IPS-NIHi7 (cell line): ENCODE data around the gene PPP1CA.
"Not testable (repeated sequence)": the region's sequence is repeated elsewhere in the genome, so short reads cannot be mapped to it uniquely, and the experiment has no call there.

Experiments
- DNase-seq: peaks from one replicate; pipeline ENCODE4 v3.0.0; 2012; ENCODE audit warnings: mixed read lengths; ENCODE audit errors: extremely low spot score

PPP1CA gene

GRCh38 chr11:67403085-67403484, 1.4 kb upstream of the PPP1CA start:
- not testable (repeated sequence) for DNase-seq

GRCh38 chr11:67402192-67402839, 658 bp upstream of the PPP1CA start:
- not testable (repeated sequence) for DNase-seq

- no peak for DNase-seq
Measured at GRCh38 chr11:67400942-67401494, 640 bp downstream of the PPP1CA start.

- DNase-seq = no peak
Measured at GRCh38 chr11:67400251-67400941, 1.3 kb downstream of the PPP1CA start.

- no peak for DNase-seq
Measured at GRCh38 chr11:67398661-67399563, 2.7 kb downstream of the PPP1CA start.

- DNase-seq = no peak
Measured at GRCh38 chr11:67397986-67398660, 3.5 kb downstream of the PPP1CA start.

GRCh38 chr11:67397536-67397935, 4.1 kb downstream of the PPP1CA start:
- DNase-seq = no peak

- no peak for DNase-seq
Measured at GRCh38 chr11:67396587-67397389, 4.9 kb downstream of the PPP1CA start.

GRCh38 chr11:67396259-67396581, 5.4 kb downstream of the PPP1CA start:
- DNase-seq = no peak

- DNase-seq = no peak
Measured at GRCh38 chr11:67395555-67396258, 6.0 kb downstream of the PPP1CA start.

- DNase-seq = no peak
Measured at GRCh38 chr11:67393990-67394389, 7.7 kb downstream of the PPP1CA start.

- no peak for DNase-seq
Measured at GRCh38 chr11:67393437-67393836, 8.2 kb downstream of the PPP1CA start.

GRCh38 chr11:67392183-67392715, 9.4 kb downstream of the PPP1CA start:
- DNase-seq = no peak

GRCh38 chr11:67391304-67392182, 10.1 kb downstream of the PPP1CA start, which contains the start of gene RAD9A:
TSS of gene RAD9A (plus strand) at chr11:67391986. CDS start at chr11:67392045, 59 bp downstream.
- peak; percentile 96 for DNase-seq

GRCh38 chr11:67390947-67391303, 10.7 kb downstream of the PPP1CA start:
- no peak for DNase-seq

GRCh38 chr11:67389477-67389876, 12.2 kb downstream of the PPP1CA start:
- DNase-seq = peak; percentile 79

- no peak for DNase-seq
Measured at GRCh38 chr11:67387518-67387917, 14.1 kb downstream of the PPP1CA start.

- no peak for DNase-seq
Measured at GRCh38 chr11:67387069-67387468, 14.6 kb downstream of the PPP1CA start.

- no peak for DNase-seq
Measured at GRCh38 chr11:67384851-67385366, 16.7 kb downstream of the PPP1CA start.
